NCI-H1436 (cell line): ENCODE measurements around the gene ZNF557.
"Not testable (repeated sequence)": the region's sequence is repeated elsewhere in the genome, so short reads cannot be mapped to it uniquely, and the experiment has no call there.

Source experiments
- DNase-seq: peaks from one replicate; lab custom pipeline; 2025; lab: John Stamatoyannopoulos, UW

The ZNF557 gene

GRCh38 chr19:7069042-7069903 is at the start of gene ZNF557:
ZNF557 (plus strand) TSS chr19:7069703; CDS start chr19:7075075, 5,372 bp downstream.
- DNase-seq, result peak; percentile 96

GRCh38 chr19:7021331-7021730 is 48.2 kb upstream of the ZNF557 start, which contains the start of gene MBD3L2B:
MBD3L2B (minus strand) TSS chr19:7021431; CDS start chr19:7021397, 34 bp downstream.
- DNase-seq, result not testable (repeated sequence)

GRCh38 chr19:7028790-7029189 is 40.7 kb upstream of the ZNF557 start:
- DNase-seq, result not testable (repeated sequence)

- not testable (repeated sequence) for DNase-seq
Observed at GRCh38 chr19:7030278-7030677, 39.2 kb upstream of the ZNF557 start, which contains the start of gene MBD3L5. MBD3L5 (plus strand) TSS chr19:7030578; CDS start chr19:7030612, 34 bp downstream.

GRCh38 chr19:7040079-7040478 is 29.4 kb upstream of the ZNF557 start, which contains the start of gene MBD3L4:
MBD3L4 (minus strand) TSS chr19:7040179; CDS start chr19:7040144, 35 bp downstream.
- DNase-seq, result not testable (repeated sequence)

GRCh38 chr19:7041563-7041962 is 27.9 kb upstream of the ZNF557 start:
- not testable (repeated sequence) for DNase-seq

DNA sequence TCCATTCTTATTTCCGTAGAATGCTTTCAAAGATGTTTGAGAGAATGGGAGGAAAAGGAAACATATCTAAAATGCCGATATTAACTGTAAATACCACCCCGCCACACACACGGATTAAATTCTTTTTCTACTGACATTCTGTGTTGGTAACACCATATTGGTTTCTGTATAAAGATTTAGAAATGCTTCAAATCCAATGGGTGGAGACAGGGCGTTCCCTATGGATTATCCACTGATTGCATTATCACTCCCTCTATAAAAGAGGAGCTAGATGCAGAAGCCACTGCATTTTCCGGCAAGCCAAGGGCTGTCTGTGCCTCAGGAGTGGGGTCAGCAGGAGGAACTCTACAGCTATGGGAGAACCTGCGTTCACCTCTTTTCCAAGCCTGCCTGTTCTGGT is 20.5 kb upstream of the ZNF557 start, which contains the start of gene MBD3L2:
MBD3L2 (plus strand) TSS at position 301 of the 400 bp plus-strand sequence; CDS start at position 354, 53 bp downstream.
- not testable (repeated sequence) for DNase-seq

- DNase-seq, result not testable (repeated sequence)
Observed at GRCh38 chr19:7051421-7051820, 18.1 kb upstream of the ZNF557 start.

DNA sequence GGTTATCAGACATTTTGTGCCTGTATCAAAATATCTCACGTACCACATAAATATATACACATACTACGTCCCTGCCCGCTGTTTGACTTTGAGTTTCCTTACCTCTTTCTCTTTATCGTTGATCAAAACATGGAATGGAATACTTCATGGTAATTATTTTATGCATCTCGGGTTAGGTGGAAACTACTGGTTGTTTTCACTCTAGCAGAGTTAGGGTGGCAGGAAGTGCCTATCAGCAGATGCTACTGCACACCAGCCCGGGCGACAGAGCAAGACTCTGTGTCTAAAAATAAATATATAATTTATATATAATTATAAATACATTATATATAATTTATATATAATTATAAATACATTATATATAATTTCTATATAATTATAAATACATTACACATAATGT is 16.6 kb upstream of the ZNF557 start:
- not testable (repeated sequence) for DNase-seq

DNA sequence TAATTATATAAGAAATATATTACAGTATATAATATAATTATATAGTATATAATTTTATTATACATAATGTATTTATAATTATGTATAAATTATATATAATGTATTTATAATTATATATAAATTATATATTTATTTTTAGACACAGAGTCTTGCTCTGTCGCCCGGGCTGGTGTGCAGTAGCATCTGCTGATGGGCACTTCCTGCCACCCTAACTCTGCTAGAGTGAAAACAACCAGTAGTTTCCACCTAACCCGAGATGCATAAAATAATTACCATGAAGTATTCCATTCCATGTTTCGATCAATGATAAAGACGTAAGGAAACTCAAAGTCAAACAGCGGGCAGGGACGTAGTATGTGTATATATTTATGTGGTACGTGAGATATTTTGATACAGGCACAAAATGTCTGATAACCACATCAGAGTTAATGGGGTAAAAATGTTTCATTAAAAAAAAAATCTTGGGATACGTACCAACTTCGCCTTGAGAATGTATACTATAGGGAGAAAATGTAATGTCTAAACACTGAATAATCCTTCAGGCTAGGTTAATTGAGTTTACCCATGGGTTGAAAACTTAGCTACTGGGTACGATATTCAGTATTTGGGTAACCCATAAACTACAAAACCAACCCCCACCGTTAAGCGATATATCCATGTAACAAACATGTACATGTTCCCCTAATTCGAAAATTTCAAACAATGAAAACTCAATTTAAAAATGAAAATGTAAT is 14.7 kb upstream of the ZNF557 start:
- not testable (repeated sequence) for DNase-seq

GRCh38 chr19:7055679-7056078 is 13.8 kb upstream of the ZNF557 start:
- not testable (repeated sequence) for DNase-seq

GRCh38 chr19:7056371-7056770 is 13.1 kb upstream of the ZNF557 start:
- DNase-seq, result not testable (repeated sequence)

DNA sequence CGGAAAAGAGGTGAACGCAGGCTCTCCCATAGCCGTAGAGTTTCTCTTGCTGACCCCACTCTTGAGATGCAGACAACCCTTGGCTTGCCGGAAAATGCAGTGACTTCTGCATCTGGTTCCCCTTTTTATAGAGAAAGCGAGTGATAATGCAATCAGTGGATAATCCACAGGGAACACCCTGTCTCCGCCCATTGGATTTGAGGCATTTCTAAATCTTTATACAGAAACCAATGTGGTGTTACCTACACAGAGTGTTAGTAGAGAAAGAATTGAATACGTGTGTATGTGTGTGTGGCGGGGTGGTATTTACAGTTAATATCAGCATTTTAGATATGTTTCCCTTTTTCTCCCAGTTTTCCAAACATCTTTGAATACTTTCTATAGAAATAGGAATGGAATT is 10.9 kb upstream of the ZNF557 start, which contains the start of gene MBD3L3:
MBD3L3 (minus strand) TSS at position 101 of the 400 bp plus-strand sequence; CDS start at position 30, 71 bp downstream.
- not testable (repeated sequence) for DNase-seq

DNA sequence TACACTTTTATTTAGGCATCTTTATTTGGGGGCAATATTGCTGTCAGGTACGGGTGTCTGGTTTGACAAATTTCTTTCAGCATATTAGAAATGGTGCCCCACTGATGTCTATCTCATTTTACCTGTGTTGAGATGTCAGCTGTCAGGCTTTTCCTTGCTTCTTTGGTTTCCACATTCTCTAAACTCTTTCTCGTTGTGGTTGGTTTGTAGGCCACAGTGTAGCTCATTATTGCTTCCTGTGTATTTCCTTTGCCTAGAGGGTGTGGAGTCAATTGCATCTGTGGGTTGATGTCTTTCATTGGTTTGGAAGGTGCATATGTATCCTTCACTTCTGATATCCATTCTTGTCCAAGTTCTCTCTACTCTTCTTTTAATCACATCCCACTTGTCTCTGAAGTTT is 9.5 kb upstream of the ZNF557 start:
- not testable (repeated sequence) for DNase-seq

- no peak for DNase-seq
Observed at GRCh38 chr19:7063339-7063738, 6.2 kb upstream of the ZNF557 start.

DNA sequence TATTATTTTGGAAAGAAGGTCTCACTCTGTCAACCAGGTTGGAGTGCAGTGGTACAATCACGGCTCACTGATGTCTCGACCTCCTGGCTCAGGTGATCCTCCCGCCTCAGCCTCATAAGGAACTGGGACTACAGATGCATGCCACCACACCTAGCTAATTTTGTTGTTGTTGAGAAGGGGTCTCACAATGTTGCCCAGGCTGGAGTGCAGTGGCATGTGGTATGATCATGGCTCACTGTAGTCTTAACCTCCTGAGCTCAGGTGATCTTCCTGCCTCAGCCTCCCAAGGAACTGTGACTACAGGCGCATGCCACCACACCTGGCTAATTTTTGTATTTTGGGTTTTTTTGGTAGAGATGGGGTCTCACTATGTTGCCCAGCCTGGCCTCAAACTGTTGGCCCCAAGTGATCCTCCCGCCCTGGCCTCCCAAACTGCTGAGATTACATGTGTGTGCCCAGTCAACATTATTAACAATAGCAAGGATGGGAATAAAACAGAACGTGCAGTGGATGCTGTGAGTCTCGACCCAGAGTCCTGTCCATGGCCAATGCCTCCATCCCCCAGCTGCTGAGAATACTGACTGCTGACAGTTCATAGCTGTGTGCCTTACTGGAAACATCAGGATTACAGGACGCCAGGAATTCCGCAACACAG is 5.6 kb upstream of the ZNF557 start:
- DNase-seq, result no peak

- not testable (repeated sequence) for DNase-seq
Observed at GRCh38 chr19:7067122-7067521, 2.4 kb upstream of the ZNF557 start.

- DNase-seq, result no peak
Observed at GRCh38 chr19:7067716-7068115, 1.8 kb upstream of the ZNF557 start.

DNA sequence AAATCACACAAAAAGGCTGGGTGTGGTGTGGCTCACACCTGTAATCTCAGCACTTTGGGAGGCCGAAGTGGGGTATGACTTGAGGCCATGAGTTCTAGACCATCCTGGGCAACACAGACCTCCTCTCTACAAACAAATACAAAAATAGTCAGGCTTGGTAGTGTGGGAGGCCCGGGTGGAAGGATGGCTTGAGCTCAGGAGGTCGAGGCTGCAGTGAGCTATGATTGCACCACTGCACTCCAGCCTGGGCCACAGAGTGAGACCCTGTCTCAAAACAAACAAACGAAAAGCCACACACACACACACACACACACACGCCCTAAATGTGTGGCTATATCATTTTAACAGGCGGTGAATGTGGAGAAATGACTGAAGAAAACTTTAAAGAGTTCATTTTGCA is 904 bp upstream of the ZNF557 start:
- no peak for DNase-seq

GRCh38 chr19:7069904-7070226 is 362 bp downstream of the ZNF557 start:
- no peak for DNase-seq

GRCh38 chr19:7072541-7072940 is 3.0 kb downstream of the ZNF557 start:
- no peak for DNase-seq
